ENCODE data around the gene TMEM198.

DNA sequence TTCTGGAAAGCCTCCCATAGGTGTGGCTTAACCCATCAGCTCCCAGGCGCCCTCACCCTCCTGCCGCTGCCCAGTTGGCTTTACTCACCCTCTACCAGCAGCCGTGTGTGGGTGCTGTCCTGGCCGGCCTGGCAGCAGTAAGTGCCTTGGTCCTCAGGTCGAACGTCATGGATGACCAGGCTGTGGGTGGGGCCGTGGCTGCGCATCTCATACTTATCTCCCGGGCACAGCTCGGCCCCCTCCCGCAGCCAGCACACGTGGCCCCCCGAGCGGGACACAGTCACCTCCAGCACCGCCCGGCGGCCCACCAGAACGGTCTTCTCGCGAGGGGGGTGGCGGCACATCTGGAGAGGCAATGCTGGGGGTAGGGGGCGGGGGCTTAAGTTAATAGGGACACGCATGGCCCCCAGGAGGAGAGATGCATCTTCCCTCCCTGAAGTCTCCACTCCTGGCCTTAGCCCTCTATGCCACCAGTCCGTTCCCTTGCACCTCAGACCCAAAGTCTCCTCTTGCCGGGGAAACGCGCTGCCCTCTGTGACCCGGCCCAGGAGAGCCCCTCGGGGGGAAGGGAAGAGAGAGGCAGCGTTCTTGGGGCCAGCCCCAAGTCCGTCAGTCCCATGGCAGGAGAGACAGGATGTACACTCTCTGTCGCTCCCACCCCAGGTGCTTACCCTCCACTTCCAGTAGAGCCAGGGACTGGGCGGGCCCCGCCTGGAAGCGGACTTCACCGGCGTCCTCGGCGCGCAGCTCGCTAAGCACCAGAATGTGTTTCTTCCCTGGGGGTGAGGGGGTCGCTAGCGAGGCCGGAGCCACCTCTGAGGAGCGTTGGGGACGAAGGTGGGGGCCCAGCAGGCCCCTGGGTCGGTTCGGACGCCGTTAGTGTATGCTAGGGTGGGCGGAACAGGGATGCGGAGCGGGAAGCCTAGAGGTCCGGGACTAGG, 7.9 kb downstream of the TMEM198 start:
- TF ChIP-seq TAF1 (IDR thresholded peaks at IDR 0.05; ENCODE audit: borderline replicate concordance, low read depth, low read length) (no peak), POLR2A (IDR thresholded peaks at IDR 0.05; ENCODE audit: low read depth, low read length) (no peak)
